SU-DHL-6 (cell line): Measurements from ENCODE around the gene TMEM168.
"Not testable (repeated sequence)": the region's sequence is repeated elsewhere in the genome, so short reads cannot be mapped to it uniquely, and the experiment has no call there.

Source experiments
- H2AFZ ChIP-seq: fragments of 200-600 bp; sonication (generic); 2 replicates; pipeline ENCODE4 v1.6.1; 2014; ENCODE audit warnings: low read depth, mild to moderate bottlenecking, moderate library complexity, mixed read lengths, antibody characterized with exemption, low read length; ENCODE audit not compliant: severe bottlenecking
- H3F3A ChIP-seq: fragments of 200-600 bp; shearing (Covaris generic); 2 replicates; pipeline ENCODE4 v1.6.0; 2016; ENCODE audit warnings: antibody characterized with exemption, mild to moderate bottlenecking; ENCODE audit not compliant: insufficient read depth
- H3K27ac ChIP-seq: fragments of 200-600 bp; sonication (generic); 2 replicates; pipeline ENCODE4 v1.5.1; 2016; ENCODE audit warnings: low read depth, mild to moderate bottlenecking, low read length, moderate library complexity, mixed read lengths
- H3K27me3 ChIP-seq: fragments of 200-600 bp; sonication (generic), shearing (Covaris generic); 2 replicates; pipeline ENCODE4 v1.6.0; 2014; ENCODE audit warnings: mild to moderate bottlenecking, low read length
- H3K36me3 ChIP-seq: fragments of 200-600 bp; sonication (generic); 2 replicates; pipeline ENCODE4 v1.6.1; 2014; ENCODE audit warnings: mild to moderate bottlenecking, low read length, mixed read lengths
- H3K4me2 ChIP-seq: fragments of 300-600, 200-600 bp; shearing (Covaris generic), sonication (generic); 2 replicates; pipeline ENCODE4 v1.6.0; 2014; ENCODE audit warnings: low read length, low read depth, mild to moderate bottlenecking; ENCODE audit not compliant: poor library complexity, severe bottlenecking
- H3K4me3 ChIP-seq: fragments of 200-600 bp; sonication (generic); 2 replicates; pipeline ENCODE4 v1.5.1; 2014; ENCODE audit warnings: antibody characterized with exemption, low read length, mild to moderate bottlenecking, mixed read lengths; ENCODE audit not compliant: insufficient read depth, poor library complexity, severe bottlenecking
- H3K79me2 ChIP-seq: fragments of 200-600 bp; sonication (generic); 2 replicates; pipeline ENCODE4 v1.6.1; 2014; ENCODE audit warnings: mild to moderate bottlenecking, low read length, moderate library complexity; ENCODE audit not compliant: insufficient read depth
- H3K9ac ChIP-seq: fragments of 200-600 bp; sonication (generic); 2 replicates; pipeline ENCODE4 v1.7.0; 2014; ENCODE audit warnings: mild to moderate bottlenecking, low read length
- H3K9me2 ChIP-seq: fragments of 200-600 bp; sonication (generic); replicated peaks from 2 replicates; pipeline ENCODE4 v1.6.1; 2014; ENCODE audit warnings: low read length; ENCODE audit not compliant: insufficient read depth
- H3K9me3 ChIP-seq: fragments of 200-600 bp; sonication (generic); 2 replicates; pipeline ENCODE4 v1.6.1; 2014; ENCODE audit warnings: low read length, mixed read lengths; ENCODE audit not compliant: insufficient read depth
- H4K20me1 ChIP-seq: fragments of 200-600 bp; sonication (generic); 2 replicates; pipeline ENCODE4 v1.6.1; 2014; ENCODE audit warnings: low read depth, mild to moderate bottlenecking, antibody characterized with exemption, low read length, moderate library complexity, mixed read lengths
- EZH2phosphoT487 ChIP-seq: fragments of 200-600 bp; sonication (generic), shearing (Covaris generic); conservative IDR thresholded peaks from 2 replicates; pipeline ENCODE4 v1.6.1; 2018; ENCODE audit warnings: mild to moderate bottlenecking, antibody characterized with exemption, low read length, moderate library complexity, mixed read lengths
- TF ChIP-seq, protein P1 (sequence below): fragments of 200-600 bp; sonication (generic); IDR thresholded peaks from one replicate; pipeline ENCODE4 v1.5.1; 2017; ENCODE audit warnings: antibody characterized with exemption, mild to moderate bottlenecking, low read length, moderate library complexity; ENCODE audit not compliant: insufficient read depth, poor library complexity, severe bottlenecking

TMEM168 gene

DNA sequence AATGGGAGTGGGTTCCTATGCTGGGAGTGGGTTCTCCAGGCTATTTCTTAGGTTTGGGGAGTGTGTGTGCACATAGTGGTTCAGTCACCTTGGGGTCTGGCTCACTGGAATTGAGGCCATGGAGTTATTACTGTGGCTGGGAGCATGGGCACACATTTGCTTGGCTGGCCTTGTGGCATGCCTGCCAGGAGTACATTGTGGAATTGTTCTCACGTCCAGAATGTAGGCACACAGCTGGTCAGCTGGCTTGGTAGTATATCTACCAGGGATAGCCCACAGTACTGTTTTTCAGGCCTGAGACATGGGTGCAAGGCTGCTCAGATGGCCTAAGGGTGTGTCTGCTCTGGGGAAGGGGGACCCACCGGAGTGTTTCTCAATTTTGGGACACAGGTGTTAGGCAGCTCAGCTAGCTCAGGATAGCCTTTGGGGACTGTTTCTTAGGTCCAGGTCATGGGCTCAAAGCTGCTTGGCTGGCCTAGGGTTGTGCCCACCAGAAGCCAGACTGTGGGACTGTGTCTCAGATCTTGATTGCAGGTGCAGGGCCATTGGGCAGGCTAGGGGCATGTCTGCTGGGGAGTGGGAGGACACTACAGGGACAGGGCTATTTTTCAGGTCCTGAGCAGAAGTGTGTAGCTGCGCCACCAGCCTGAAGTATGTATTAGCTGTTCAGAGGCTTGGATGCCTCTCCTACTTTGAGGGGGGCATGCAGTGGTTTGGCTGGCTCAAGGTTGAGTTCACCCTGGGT is 50.6 kb downstream of the TMEM168 start:
- Histone ChIP-seq H3F3A (no peaks in the 10 kb centered on the region), H3K79me2 (no peaks in the 10 kb centered on the region), H4K20me1 (no peaks in the 10 kb centered on the region), H2AFZ (no peak overlapping the region), H3K4me3 (no peak overlapping the region), H3K36me3 (no peaks in the 10 kb centered on the region), H3K27ac (no peak overlapping the region), H3K27me3 (no peaks in the 10 kb centered on the region), H3K9ac (no peak overlapping the region), H3K4me2 (no peak overlapping the region), H3K9me3 (no peaks in the 10 kb centered on the region), H3K9me2 (no peaks in the 10 kb centered on the region)
- TF ChIP-seq, protein P1, sequence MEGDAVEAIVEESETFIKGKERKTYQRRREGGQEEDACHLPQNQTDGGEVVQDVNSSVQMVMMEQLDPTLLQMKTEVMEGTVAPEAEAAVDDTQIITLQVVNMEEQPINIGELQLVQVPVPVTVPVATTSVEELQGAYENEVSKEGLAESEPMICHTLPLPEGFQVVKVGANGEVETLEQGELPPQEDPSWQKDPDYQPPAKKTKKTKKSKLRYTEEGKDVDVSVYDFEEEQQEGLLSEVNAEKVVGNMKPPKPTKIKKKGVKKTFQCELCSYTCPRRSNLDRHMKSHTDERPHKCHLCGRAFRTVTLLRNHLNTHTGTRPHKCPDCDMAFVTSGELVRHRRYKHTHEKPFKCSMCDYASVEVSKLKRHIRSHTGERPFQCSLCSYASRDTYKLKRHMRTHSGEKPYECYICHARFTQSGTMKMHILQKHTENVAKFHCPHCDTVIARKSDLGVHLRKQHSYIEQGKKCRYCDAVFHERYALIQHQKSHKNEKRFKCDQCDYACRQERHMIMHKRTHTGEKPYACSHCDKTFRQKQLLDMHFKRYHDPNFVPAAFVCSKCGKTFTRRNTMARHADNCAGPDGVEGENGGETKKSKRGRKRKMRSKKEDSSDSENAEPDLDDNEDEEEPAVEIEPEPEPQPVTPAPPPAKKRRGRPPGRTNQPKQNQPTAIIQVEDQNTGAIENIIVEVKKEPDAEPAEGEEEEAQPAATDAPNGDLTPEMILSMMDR, result no peak
- TF ChIP-seq EZH2phosphoT487, result no peak

DNA sequence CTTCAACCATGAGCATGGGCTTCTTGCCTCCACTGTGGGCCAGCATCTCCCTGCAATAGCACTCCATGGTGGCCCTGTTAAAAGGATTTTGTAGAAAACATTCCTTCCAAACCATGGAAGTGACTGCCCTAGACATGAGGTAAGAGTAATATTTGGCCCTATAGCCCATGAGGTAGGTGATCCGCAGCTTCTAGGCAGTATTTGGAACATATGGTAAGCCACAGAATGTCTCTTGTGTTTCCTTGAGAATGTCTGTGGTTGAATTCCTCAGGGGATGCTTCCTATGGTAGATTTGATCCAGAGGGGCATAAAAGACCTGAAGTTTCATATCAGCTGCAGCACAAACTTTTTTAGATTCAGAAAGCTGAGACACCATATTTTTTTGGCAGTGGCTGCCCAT is 54.9 kb downstream of the TMEM168 start:
- H3K36me3 ChIP-seq, result no peaks in the 10 kb centered on the region
- H4K20me1 ChIP-seq, result no peaks in the 10 kb centered on the region
- TF ChIP-seq EZH2phosphoT487, result no peak
- TF ChIP-seq, protein P1, result no peak
- no peak overlapping the region for H3K4me3 ChIP-seq
- H3K4me2 ChIP-seq, result no peak overlapping the region
- no peaks in the 10 kb centered on the region for H3K9me2 ChIP-seq
- no peaks in the 10 kb centered on the region for H3F3A ChIP-seq
- no peaks in the 10 kb centered on the region for H3K9me3 ChIP-seq
- H3K27ac ChIP-seq, result no peak overlapping the region
- H2AFZ ChIP-seq, result no peak overlapping the region
- no peaks in the 10 kb centered on the region for H3K27me3 ChIP-seq
- H3K9ac ChIP-seq, result no peak overlapping the region
- no peaks in the 10 kb centered on the region for H3K79me2 ChIP-seq

DNA sequence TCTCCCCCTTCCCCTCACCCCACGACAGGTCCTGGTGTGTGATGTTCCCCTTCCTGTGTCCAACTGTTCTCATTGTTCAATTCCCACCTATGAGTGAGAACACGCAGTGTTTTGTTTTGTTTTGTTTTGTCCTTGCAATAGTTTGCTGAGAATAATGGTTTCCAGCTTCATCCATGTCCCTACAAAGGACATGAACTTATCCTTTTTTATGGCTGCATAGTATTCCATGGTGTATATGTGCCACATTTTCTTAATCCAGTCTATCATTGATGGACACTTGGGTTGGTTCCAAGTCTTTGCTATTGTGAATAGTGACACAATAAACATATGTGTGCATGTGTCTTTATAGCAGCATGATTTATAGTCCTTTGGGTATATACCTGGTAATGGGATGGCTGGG is 58.9 kb downstream of the TMEM168 start:
- not testable (repeated sequence) for H2AFZ ChIP-seq, H3K4me3 ChIP-seq

DNA sequence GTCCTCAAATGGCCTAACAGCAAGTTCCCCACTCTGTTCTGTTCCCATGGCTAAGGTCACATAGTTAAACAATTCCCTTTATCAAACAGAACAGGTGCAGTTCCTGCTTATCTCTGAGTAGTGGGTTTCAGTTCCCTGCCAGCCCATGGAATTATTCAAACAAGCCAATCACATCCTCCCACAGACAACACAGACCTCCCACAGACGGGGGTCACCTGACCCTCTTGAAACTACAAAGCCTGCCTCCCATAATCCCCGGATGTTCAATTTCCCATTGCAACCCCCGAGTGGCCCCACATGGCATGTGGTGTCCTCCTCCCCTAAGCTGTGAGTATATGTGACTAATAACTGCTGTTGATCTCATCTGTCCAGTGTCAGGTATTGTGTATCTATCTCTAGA is 64.1 kb downstream of the TMEM168 start:
- Histone ChIP-seq H2AFZ (no peak overlapping the region), H3K36me3 (no peaks in the 10 kb centered on the region), H3K4me3 (no peak overlapping the region), H3K4me2 (no peak overlapping the region), H3K27ac (no peak overlapping the region), H3K27me3 (no peaks in the 10 kb centered on the region), H3K9me3 (no peaks in the 10 kb centered on the region), H3F3A (no peaks in the 10 kb centered on the region), H4K20me1 (no peaks in the 10 kb centered on the region), H3K9ac (no peak overlapping the region), H3K79me2 (no peaks in the 10 kb centered on the region), H3K9me2 (no peaks in the 10 kb centered on the region)
- TF ChIP-seq, protein P1, result no peak
- no peak for TF ChIP-seq EZH2phosphoT487

More for the DNA sequence above, 58.9 kb downstream of the TMEM168 start:
- not testable (repeated sequence) for H3K4me2 ChIP-seq, H3K79me2 ChIP-seq, H3K27ac ChIP-seq, H3K9ac ChIP-seq, H3F3A ChIP-seq, H3K36me3 ChIP-seq, H3K9me2 ChIP-seq, H3K27me3 ChIP-seq, H4K20me1 ChIP-seq, H3K9me3 ChIP-seq
